ENCODE data around the gene C15orf39. TPM values are rescaled to one million over a fixed set of nuclear protein-coding genes. Genes with fewer than 3 reads are reported as not detected.

C15orf39 gene
- total RNA-seq (ENCODE audit: low replicate concordance), result 44.5 and 70.3 TPM in 2 replicates
- long read RNA-seq, full-length matches to known transcripts, result 2 of 3 reads
- long read RNA-seq, partial matches to known transcripts, result 1 of 3 reads
- long read RNA-seq, other reads (novel, unspliced or antisense), result 0 of 3 reads

GRCh38 chr15:75201616-75202250 lies at the start of gene C15orf39:
Gene C15orf39 (plus strand): TSS chr15:75201882. CDS start chr15:75206049, 4,167 bp downstream.
- H3K4me1 Mint-ChIP-seq (ENCODE audit: unreplicated experiment), result peaks cover 28% of the 10 kb centered on the region
- peak within 1 kb of the TSS; percentile 94 for H3K27ac Mint-ChIP-seq
- DNase-seq (ENCODE audit: extremely low spot score, unreplicated experiment), result peak; percentile 89
- H3K9me3 Mint-ChIP-seq, result no peaks in the 10 kb centered on the region
- peaks cover 8% of the 10 kb centered on the region for H3K27me3 Mint-ChIP-seq
- H3K36me3 Mint-ChIP-seq, result no peaks in the 10 kb centered on the region
- peak; percentile 98 for TF ChIP-seq CTCF (conservative IDR thresholded peaks at IDR 0.05)
- peak within 1 kb of the TSS; percentile 97 for H3K4me3 Mint-ChIP-seq

- H3K9me3 Mint-ChIP-seq, result no peaks in the 10 kb centered on the region
- no peaks in the 10 kb centered on the region for H3K4me1 Mint-ChIP-seq (ENCODE audit: unreplicated experiment)
- no peak overlapping the region for H3K27ac Mint-ChIP-seq
- H3K36me3 Mint-ChIP-seq, result no peaks in the 10 kb centered on the region
- no peak for TF ChIP-seq CTCF (conservative IDR thresholded peaks at IDR 0.05)
- no peak overlapping the region for H3K4me3 Mint-ChIP-seq
- no peak for DNase-seq (ENCODE audit: extremely low spot score, unreplicated experiment)
- H3K27me3 Mint-ChIP-seq, result no peaks in the 10 kb centered on the region
These were observed 49.2 kb upstream of the C15orf39 start for GRCh38 chr15:75152382-75153079.

- no peak for TF ChIP-seq CTCF (conservative IDR thresholded peaks at IDR 0.05)
- Mint-ChIP-seq H3K27ac (no peak overlapping the region), H3K27me3 (no peaks in the 10 kb centered on the region), H3K36me3 (no peaks in the 10 kb centered on the region), H3K4me3 (no peak overlapping the region), H3K9me3 (no peaks in the 10 kb centered on the region), H3K4me1 (ENCODE audit: unreplicated experiment) (no peaks in the 10 kb centered on the region)
- no peak for DNase-seq (ENCODE audit: extremely low spot score, unreplicated experiment)
These were observed 48.6 kb upstream of the C15orf39 start for GRCh38 chr15:75153087-75153486.

- H3K36me3 Mint-ChIP-seq, result no peaks in the 10 kb centered on the region
- DNase-seq (ENCODE audit: extremely low spot score, unreplicated experiment), result no peak
- H3K4me1 Mint-ChIP-seq (ENCODE audit: unreplicated experiment), result no peaks in the 10 kb centered on the region
- H3K27ac Mint-ChIP-seq, result no peak overlapping the region
- H3K4me3 Mint-ChIP-seq, result no peak overlapping the region
- TF ChIP-seq CTCF (conservative IDR thresholded peaks at IDR 0.05), result no peak
- no peaks in the 10 kb centered on the region for H3K9me3 Mint-ChIP-seq
- H3K27me3 Mint-ChIP-seq, result no peaks in the 10 kb centered on the region
These were observed 48.0 kb upstream of the C15orf39 start for GRCh38 chr15:75153565-75154276.

- H3K4me3 Mint-ChIP-seq, result no peak overlapping the region
- H3K9me3 Mint-ChIP-seq, result no peaks in the 10 kb centered on the region
- no peak for TF ChIP-seq CTCF (conservative IDR thresholded peaks at IDR 0.05)
- no peaks in the 10 kb centered on the region for H3K27me3 Mint-ChIP-seq
- no peak overlapping the region for H3K27ac Mint-ChIP-seq
- H3K4me1 Mint-ChIP-seq (ENCODE audit: unreplicated experiment), result no peaks in the 10 kb centered on the region
- no peak for DNase-seq (ENCODE audit: extremely low spot score, unreplicated experiment)
- no peaks in the 10 kb centered on the region for H3K36me3 Mint-ChIP-seq
These were observed 47.1 kb upstream of the C15orf39 start for GRCh38 chr15:75154461-75155062.

Measured in type B pancreatic cell (in vitro differentiated cells).